Measurements from ENCODE around the gene ADAP1. TPM values are rescaled to one million over a fixed set of nuclear protein-coding genes. Genes with fewer than 3 reads are reported as not detected.
A peak's percentile ranks its signal among the peaks of the same experiment; 100 is the strongest.

ADAP1 gene
- total and polyA plus RNA-seq, 2 of the 13 experiments (the other 11 are each of a cell fraction or from before 2014, with no cell fraction given) = 10.5 to 24.6 TPM

DNA sequence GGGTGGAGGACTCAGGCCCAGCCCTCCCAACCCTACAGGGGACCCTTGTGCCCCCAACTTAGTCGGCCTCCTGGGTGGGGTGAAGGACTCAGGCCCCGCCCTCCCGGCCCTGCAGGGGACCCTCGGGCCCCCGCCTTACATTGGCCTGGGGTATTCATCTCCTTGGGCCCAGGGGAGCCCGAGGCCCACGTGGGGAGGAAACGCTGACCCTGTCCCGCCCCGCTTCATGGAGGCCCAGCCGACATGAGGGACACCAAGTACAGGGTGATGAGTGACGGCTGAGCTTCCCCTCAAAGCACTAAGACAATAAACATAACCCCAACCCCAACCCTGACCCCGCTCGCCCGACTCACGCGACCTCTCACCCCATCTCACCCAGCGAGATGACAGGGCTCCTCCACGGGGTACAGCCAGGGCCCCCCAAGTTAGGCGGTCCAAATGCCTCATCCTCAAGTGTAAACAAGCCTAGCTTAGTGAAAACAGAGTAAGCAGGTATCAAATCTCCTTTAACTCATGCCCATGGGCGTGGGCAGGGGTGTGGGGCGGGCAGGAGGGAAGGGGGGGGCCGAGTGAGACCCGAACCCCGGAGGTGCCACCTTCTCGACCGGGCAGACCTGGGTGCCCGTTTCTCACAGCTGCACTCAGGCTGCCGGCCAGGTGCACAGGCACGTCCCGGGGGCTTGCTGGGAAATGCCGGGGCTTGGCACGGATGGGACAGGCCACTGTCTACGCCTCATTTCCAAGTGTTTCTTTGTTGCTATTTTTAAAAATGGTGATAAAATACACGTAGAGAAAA lies 36.7 kb upstream of the ADAP1 start (continued):
- TF ChIP-seq, protein P1, sequence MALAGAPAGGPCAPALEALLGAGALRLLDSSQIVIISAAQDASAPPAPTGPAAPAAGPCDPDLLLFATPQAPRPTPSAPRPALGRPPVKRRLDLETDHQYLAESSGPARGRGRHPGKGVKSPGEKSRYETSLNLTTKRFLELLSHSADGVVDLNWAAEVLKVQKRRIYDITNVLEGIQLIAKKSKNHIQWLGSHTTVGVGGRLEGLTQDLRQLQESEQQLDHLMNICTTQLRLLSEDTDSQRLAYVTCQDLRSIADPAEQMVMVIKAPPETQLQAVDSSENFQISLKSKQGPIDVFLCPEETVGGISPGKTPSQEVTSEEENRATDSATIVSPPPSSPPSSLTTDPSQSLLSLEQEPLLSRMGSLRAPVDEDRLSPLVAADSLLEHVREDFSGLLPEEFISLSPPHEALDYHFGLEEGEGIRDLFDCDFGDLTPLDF (CRISPR knock-in tag; IDR thresholded peaks at IDR 0.05) = no peak
- TF ChIP-seq ZNF883 (CRISPR knock-in tag; IDR thresholded peaks at IDR 0.05; ENCODE audit: not compliant biosample characterization) (no peak), REXO4 (CRISPR knock-in tag; IDR thresholded peaks at IDR 0.05; ENCODE audit: borderline replicate concordance) (no peak), LCORL (IDR thresholded peaks at IDR 0.05) (no peak), LCORL (CRISPR knock-in tag; IDR thresholded peaks at IDR 0.05) (no peak), ZFP36L2 (CRISPR knock-in tag; IDR thresholded peaks at IDR 0.05) (no peak), SNAI1 (CRISPR knock-in tag; IDR thresholded peaks at IDR 0.05; ENCODE audit: borderline replicate concordance) (no peak), TMF1 (CRISPR knock-in tag; IDR thresholded peaks at IDR 0.05; ENCODE audit: low read depth) (no peak), FOXC1 (CRISPR knock-in tag; IDR thresholded peaks at IDR 0.05; ENCODE audit: borderline replicate concordance) (no peak), RFX1 (IDR thresholded peaks at IDR 0.05) (no peak), ZSCAN29 (CRISPR knock-in tag; conservative IDR thresholded peaks at IDR 0.05) (no peak), AGO2 (optimal IDR thresholded peaks at IDR 0.05; ENCODE audit: low read depth, low read length) (peak; percentile 28), MTA3 (CRISPR knock-in tag; IDR thresholded peaks at IDR 0.05) (no peak), CENPX (CRISPR knock-in tag; IDR thresholded peaks at IDR 0.05) (no peak), ZFP41 (CRISPR knock-in tag; IDR thresholded peaks at IDR 0.05; ENCODE audit: borderline replicate concordance) (no peak), TARDBP (CRISPR knock-in tag; IDR thresholded peaks at IDR 0.05) (peak; percentile 51; the same call in 1 of the 2 replicates), ZNF282 (IDR thresholded peaks at IDR 0.05; ENCODE audit: partially characterized antibody) (no peak), SNAPC2 (CRISPR knock-in tag; IDR thresholded peaks at IDR 0.05) (no peak), POLR2AphosphoS5 (IDR thresholded peaks at IDR 0.05; ENCODE audit: low read depth, low read length) (peak; percentile 3; the same call in 1 of the 2 replicates), ZEB1 (IDR thresholded peaks at IDR 0.05; ENCODE audit: insufficient replicate concordance, low read depth) (peak; percentile 9), RFX3 (CRISPR knock-in tag; IDR thresholded peaks at IDR 0.05) (no peak), SIN3B (IDR thresholded peaks at IDR 0.05; ENCODE audit: low read length) (no peak), NR2F6 (IDR thresholded peaks at IDR 0.05) (peak; percentile 78), NR2F6 (CRISPR knock-in tag; IDR thresholded peaks at IDR 0.05) (peak; percentile 68), HOXA5 (CRISPR knock-in tag; IDR thresholded peaks at IDR 0.05) (no peak), SP5 (CRISPR knock-in tag; IDR thresholded peaks at IDR 0.05; ENCODE audit: borderline replicate concordance, low read depth) (0 out of 2 replicates have a peak, but pooled peaks have one; percentile 6), POLR2G (IDR thresholded peaks at IDR 0.05; ENCODE audit: low read depth, low read length) (peak; percentile 3)
- TF ChIP-seq, protein P2, sequence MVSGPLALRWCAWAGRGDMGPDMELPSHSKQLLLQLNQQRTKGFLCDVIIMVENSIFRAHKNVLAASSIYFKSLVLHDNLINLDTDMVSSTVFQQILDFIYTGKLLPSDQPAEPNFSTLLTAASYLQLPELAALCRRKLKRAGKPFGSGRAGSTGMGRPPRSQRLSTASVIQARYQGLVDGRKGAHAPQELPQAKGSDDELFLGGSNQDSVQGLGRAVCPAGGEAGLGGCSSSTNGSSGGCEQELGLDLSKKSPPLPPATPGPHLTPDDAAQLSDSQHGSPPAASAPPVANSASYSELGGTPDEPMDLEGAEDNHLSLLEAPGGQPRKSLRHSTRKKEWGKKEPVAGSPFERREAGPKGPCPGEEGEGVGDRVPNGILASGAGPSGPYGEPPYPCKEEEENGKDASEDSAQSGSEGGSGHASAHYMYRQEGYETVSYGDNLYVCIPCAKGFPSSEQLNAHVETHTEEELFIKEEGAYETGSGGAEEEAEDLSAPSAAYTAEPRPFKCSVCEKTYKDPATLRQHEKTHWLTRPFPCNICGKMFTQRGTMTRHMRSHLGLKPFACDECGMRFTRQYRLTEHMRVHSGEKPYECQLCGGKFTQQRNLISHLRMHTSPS (CRISPR knock-in tag; IDR thresholded peaks at IDR 0.05; ENCODE audit: low read depth) = no peak; the same call in 1 of the 2 replicates
- TF ChIP-seq, protein P3, sequence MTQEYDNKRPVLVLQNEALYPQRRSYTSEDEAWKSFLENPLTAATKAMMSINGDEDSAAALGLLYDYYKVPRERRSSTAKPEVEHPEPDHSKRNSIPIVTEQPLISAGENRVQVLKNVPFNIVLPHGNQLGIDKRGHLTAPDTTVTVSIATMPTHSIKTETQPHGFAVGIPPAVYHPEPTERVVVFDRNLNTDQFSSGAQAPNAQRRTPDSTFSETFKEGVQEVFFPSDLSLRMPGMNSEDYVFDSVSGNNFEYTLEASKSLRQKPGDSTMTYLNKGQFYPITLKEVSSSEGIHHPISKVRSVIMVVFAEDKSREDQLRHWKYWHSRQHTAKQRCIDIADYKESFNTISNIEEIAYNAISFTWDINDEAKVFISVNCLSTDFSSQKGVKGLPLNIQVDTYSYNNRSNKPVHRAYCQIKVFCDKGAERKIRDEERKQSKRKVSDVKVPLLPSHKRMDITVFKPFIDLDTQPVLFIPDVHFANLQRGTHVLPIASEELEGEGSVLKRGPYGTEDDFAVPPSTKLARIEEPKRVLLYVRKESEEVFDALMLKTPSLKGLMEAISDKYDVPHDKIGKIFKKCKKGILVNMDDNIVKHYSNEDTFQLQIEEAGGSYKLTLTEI (CRISPR knock-in tag; conservative IDR thresholded peaks at IDR 0.05) = no peak
